ENCODE data around the gene AMBRA1. TPM values are rescaled to one million over a fixed set of nuclear protein-coding genes. Genes with fewer than 3 reads are reported as not detected.

Gene AMBRA1
- total and polyA plus RNA-seq, 2 donors (not counting 3 experiments of a cell fraction or from before 2014, with no cell fraction given): 18.4 to 32.4 TPM

- no TSS peak for BruUV-seq (replicated peaks)
- H3K4me2 ChIP-seq (ENCODE audit: insufficient read depth, low read length): no peak overlapping the region
- no peak overlapping the region for H2AFZ ChIP-seq (ENCODE audit: low read depth, low read length)
- no peaks in the 10 kb centered on the region for H3K9me3 ChIP-seq (replicated peaks; ENCODE audit: control insufficient read depth, insufficient read depth, low read length)
- CTCF ChIA-PET: interaction anchor here (0.8 to 11.6 kb wide), 2 partner anchors 15 to 16 kb away, joined by 3 to 200 read pairs; partner anchors contain the start of gene DGKZ
- no peaks in the 10 kb centered on the region for H4K20me1 ChIP-seq (replicated peaks; ENCODE audit: control insufficient read depth, extremely low read depth, insufficient read depth, low read length)
- POLR2A ChIA-PET: no interaction called here
- dilution Hi-C loops (cut with MboI; ENCODE audit: extremely low pct_ligation_motif_present, low sequenced_read_pairs): no loop called here
- TF ChIP-seq CTCF (IDR thresholded peaks at IDR 0.05; ENCODE audit: extremely low read depth in 1 of 2, insufficient read depth in 1 of 2, low read depth in 1 of 2, low read length in 2 of 2): no peak
- DNase-seq (ENCODE audit: low read depth, low spot score) (no peak), FAIRE-seq (no peak)
- H3K4me1 ChIP-seq (ENCODE audit: control insufficient read depth, extremely low read depth, insufficient read depth, low read length): peaks cover 25% of the 10 kb centered on the region
- no peak overlapping the region for H3K4me3 ChIP-seq (replicated peaks in 1 of 3; ENCODE audit: insufficient read depth in 1 of 3, low read depth in 1 of 3, low read length in 3 of 3)
- H3K27me3 ChIP-seq (ENCODE audit: control insufficient read depth in 2 of 2, insufficient read depth in 2 of 2, low read length in 2 of 2): no peaks in the 10 kb centered on the region
- no peak overlapping the region for H3K27ac ChIP-seq (ENCODE audit: insufficient read depth, low read depth, low read length)
- peaks cover 0 to 11% of the 10 kb centered on the region in 2 experiments for H3K36me3 ChIP-seq (ENCODE audit: control insufficient read depth in 2 of 2, extremely low read depth in 1 of 2, insufficient read depth in 2 of 2, low read length in 2 of 2)
- peaks cover 25% of the 10 kb centered on the region for H3K79me2 ChIP-seq (ENCODE audit: control insufficient read depth, insufficient read depth, low read length)
- H3K9me1 ChIP-seq (replicated peaks; ENCODE audit: control insufficient read depth, extremely low read depth, insufficient read depth, low read length): no peaks in the 10 kb centered on the region
- intact Hi-C loops (cut with micrococcal nuclease): loop anchor here (1.0 kb wide), 3 partner anchors 14 to 127 kb away; partner anchors contain the start of gene DGKZ
- no peak overlapping the region for H3K9ac ChIP-seq (replicated peaks; ENCODE audit: extremely low read depth, insufficient read depth, low read length)
These were observed 227.1 kb downstream of the AMBRA1 start for GRCh38 chr11:46366661-46367161.

GRCh38 chr11:46366260-46366659 lies 227.6 kb downstream of the AMBRA1 start:
- Histone ChIP-seq H4K20me1 (replicated peaks; ENCODE audit: control insufficient read depth, extremely low read depth, insufficient read depth, low read length) (no peaks in the 10 kb centered on the region), H3K4me3 (replicated peaks in 1 of 3; ENCODE audit: insufficient read depth in 1 of 3, low read depth in 1 of 3, low read length in 3 of 3) (no peak overlapping the region), H3K27ac (ENCODE audit: insufficient read depth, low read depth, low read length) (no peak overlapping the region), H3K9ac (replicated peaks; ENCODE audit: extremely low read depth, insufficient read depth, low read length) (no peak overlapping the region), H3K9me1 (replicated peaks; ENCODE audit: control insufficient read depth, extremely low read depth, insufficient read depth, low read length) (no peaks in the 10 kb centered on the region), H3K27me3 (ENCODE audit: control insufficient read depth in 2 of 2, insufficient read depth in 2 of 2, low read length in 2 of 2) (no peaks in the 10 kb centered on the region), H3K4me1 (ENCODE audit: control insufficient read depth, extremely low read depth, insufficient read depth, low read length) (peaks cover 29% of the 10 kb centered on the region), H3K9me3 (replicated peaks; ENCODE audit: control insufficient read depth, insufficient read depth, low read length) (no peaks in the 10 kb centered on the region), H3K4me2 (ENCODE audit: insufficient read depth, low read length) (no peak overlapping the region), H3K79me2 (ENCODE audit: control insufficient read depth, insufficient read depth, low read length) (peaks cover 30% of the 10 kb centered on the region), H2AFZ (ENCODE audit: low read depth, low read length) (no peak overlapping the region), H3K36me3 (ENCODE audit: control insufficient read depth in 2 of 2, extremely low read depth in 1 of 2, insufficient read depth in 2 of 2, low read length in 2 of 2) (peaks cover 0 to 7% of the 10 kb centered on the region in 2 experiments)
- ChIA-PET CTCF (interaction anchor here (0.8 to 11.6 kb wide), 5 partner anchors 14 to 163 kb away, joined by 3 to 200 read pairs (median 3); partner anchors contain the start of gene DGKZ), POLR2A (no interaction called here)
- FAIRE-seq: no peak
- dilution Hi-C loops (cut with MboI; ENCODE audit: extremely low pct_ligation_motif_present, low sequenced_read_pairs) (no loop called here), intact Hi-C loops (cut with micrococcal nuclease) (no loop called here)
- BruUV-seq (replicated peaks): no TSS peak
- TF ChIP-seq POLR2AphosphoS5 (IDR thresholded peaks at IDR 0.05; ENCODE audit: insufficient read depth, low read depth, low read length): no peak
- no peak for TF ChIP-seq POLR2A (IDR thresholded peaks at IDR 0.05; ENCODE audit: low read depth, low read length)
- no peak for TF ChIP-seq CTCF (IDR thresholded peaks at IDR 0.05; ENCODE audit: extremely low read depth in 1 of 2, insufficient read depth in 1 of 2, low read depth in 1 of 2, low read length in 2 of 2)
- DNase-seq (ENCODE audit: low read depth, low spot score): no peak
